ENCODE data around the gene OSBPL2.

OSBPL2 gene

GRCh38 chr20:62286493-62287064 lies 48.3 kb downstream of the OSBPL2 start:
- Histone ChIP-seq H3K27me3 (ENCODE audit: control insufficient read depth in 1 of 2, insufficient read depth in 2 of 2, low read length in 2 of 2) (no peaks in the 10 kb centered on the region), H3K36me3 (ENCODE audit: control insufficient read depth in 2 of 2, insufficient read depth in 2 of 2, low read length in 2 of 2) (peaks cover 29 to 47% of the 10 kb centered on the region in 2 donors), H3K27ac (ENCODE audit: low read length) (no peak overlapping the region), H3K9ac (ENCODE audit: low read length in 2 of 2) (no peak overlapping the region), H3K4me1 (ENCODE audit: control insufficient read depth, insufficient read depth, low read length) (no peaks in the 10 kb centered on the region), H3K4me3 (ENCODE audit: low read length in 2 of 2) (no peak overlapping the region), H3K9me3 (ENCODE audit: control insufficient read depth in 2 of 2, low read length in 2 of 2) (no peaks in the 10 kb centered on the region)

DNA sequence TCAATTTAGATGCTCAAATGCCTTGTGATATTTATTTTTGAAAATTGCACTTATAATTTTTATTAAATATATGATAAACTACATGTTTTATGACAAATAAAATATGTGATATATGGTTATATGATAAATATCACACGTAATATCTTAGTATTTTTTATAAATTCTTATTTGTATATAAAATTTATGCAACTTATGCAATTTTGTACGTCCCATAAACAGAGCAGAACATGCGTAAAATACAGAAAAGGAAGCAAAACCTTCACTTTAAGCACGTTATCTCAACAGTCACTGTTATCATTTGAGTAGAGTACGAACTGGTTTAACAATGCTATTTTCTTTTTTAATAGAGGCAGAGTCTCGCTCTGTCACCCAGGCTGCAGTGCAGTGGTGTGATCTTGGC lies 48.8 kb downstream of the OSBPL2 start:
- no peak overlapping the region for H3K9ac ChIP-seq (ENCODE audit: low read length in 2 of 2)
- H3K4me1 ChIP-seq (ENCODE audit: control insufficient read depth, insufficient read depth, low read length): no peaks in the 10 kb centered on the region
- H3K36me3 ChIP-seq (ENCODE audit: control insufficient read depth in 2 of 2, insufficient read depth in 2 of 2, low read length in 2 of 2): peaks cover 27 to 44% of the 10 kb centered on the region in 2 donors
- H3K4me3 ChIP-seq (ENCODE audit: low read length in 2 of 2): no peak overlapping the region
- H3K27ac ChIP-seq (ENCODE audit: low read length): no peak overlapping the region
- no peaks in the 10 kb centered on the region for H3K9me3 ChIP-seq (ENCODE audit: control insufficient read depth in 2 of 2, low read length in 2 of 2)
- H3K27me3 ChIP-seq (ENCODE audit: control insufficient read depth in 1 of 2, insufficient read depth in 2 of 2, low read length in 2 of 2): no peaks in the 10 kb centered on the region

DNA sequence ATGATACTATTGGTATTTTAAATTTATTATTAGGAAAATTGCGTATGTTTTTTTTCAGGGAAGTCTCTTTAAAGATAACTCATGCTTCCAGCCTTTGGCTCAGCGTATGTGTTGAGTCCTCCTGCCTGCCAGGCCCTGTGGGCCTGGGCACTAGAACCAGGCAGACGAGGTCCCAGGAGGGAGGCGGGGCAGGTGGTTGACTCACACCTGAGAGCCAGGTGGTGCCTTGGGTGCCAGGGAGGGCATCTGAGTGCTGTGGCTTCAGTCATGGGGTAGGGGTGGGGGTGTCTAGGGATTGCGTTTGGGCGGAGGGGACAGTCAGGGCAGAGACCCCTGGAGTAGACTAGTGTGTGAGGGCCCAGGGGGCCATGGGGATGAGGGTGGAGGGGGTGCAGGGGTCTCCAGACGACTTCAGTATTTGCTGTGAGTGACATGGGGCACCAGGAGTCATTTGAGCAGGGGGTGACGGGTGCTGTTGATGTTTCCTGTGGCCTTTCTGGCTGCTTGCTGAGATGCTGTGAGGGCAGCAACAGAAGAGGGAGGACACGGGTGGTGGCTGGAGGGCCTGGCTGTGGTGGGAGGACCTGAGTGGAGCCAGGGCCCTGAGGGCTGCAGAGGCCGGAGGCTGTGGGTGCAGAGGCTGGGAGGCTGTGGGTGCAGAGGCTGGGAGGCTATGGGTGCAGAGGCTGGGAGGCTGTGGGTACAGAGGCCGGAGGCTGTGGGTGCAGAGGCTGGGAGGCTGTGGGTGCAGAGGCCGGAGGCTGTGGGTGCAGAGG lies 49.6 kb downstream of the OSBPL2 start:
- Histone ChIP-seq H3K36me3 (ENCODE audit: control insufficient read depth in 2 of 2, insufficient read depth in 2 of 2, low read length in 2 of 2) (peaks cover 21 to 43% of the 10 kb centered on the region in 2 donors), H3K9me3 (ENCODE audit: control insufficient read depth in 2 of 2, low read length in 2 of 2) (no peaks in the 10 kb centered on the region), H3K4me3 (ENCODE audit: low read length in 2 of 2) (no peak overlapping the region), H3K4me1 (ENCODE audit: control insufficient read depth, insufficient read depth, low read length) (no peaks in the 10 kb centered on the region), H3K27me3 (ENCODE audit: control insufficient read depth in 1 of 2, insufficient read depth in 2 of 2, low read length in 2 of 2) (no peaks in the 10 kb centered on the region), H3K9ac (ENCODE audit: low read length in 2 of 2) (no peak overlapping the region), H3K27ac (ENCODE audit: low read length) (no peak overlapping the region)

GRCh38 chr20:62288535-62289105 lies 50.3 kb downstream of the OSBPL2 start:
- Histone ChIP-seq H3K4me3 (ENCODE audit: low read length in 2 of 2) (no peak overlapping the region), H3K9ac (ENCODE audit: low read length in 2 of 2) (no peak overlapping the region)

DNA sequence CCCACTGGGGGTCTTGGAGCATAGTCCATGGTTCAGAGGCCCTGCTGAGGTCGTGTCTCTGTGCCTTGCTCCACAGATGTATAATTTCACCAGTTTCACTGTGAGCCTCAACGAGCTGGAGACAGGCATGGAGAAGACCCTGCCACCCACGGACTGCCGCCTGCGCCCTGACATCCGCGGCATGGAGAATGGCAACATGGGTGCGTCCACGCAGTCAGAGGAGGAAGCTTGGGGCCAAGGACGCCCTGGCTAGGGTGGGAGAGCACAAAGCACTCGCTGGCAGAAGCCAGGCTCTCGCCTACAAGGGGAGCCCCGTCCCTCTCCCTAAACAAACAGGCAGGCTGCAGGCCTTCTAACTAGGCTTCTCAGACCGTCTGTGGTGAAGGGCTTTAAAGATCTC lies 50.8 kb downstream of the OSBPL2 start:
- no peak overlapping the region for H3K27ac ChIP-seq (ENCODE audit: low read length)
- H3K4me1 ChIP-seq (ENCODE audit: control insufficient read depth, insufficient read depth, low read length): no peaks in the 10 kb centered on the region
- H3K9ac ChIP-seq (ENCODE audit: low read length in 2 of 2): no peak overlapping the region
- H3K4me3 ChIP-seq (ENCODE audit: low read length in 2 of 2): no peak overlapping the region
- no peaks in the 10 kb centered on the region for H3K27me3 ChIP-seq (ENCODE audit: control insufficient read depth in 1 of 2, insufficient read depth in 2 of 2, low read length in 2 of 2)
- peaks cover 19 to 42% of the 10 kb centered on the region in 2 donors for H3K36me3 ChIP-seq (ENCODE audit: control insufficient read depth in 2 of 2, insufficient read depth in 2 of 2, low read length in 2 of 2)
- H3K9me3 ChIP-seq (ENCODE audit: control insufficient read depth in 2 of 2, low read length in 2 of 2): no peaks in the 10 kb centered on the region

More at GRCh38 chr20:62288535-62289105, 50.3 kb downstream of the OSBPL2 start:
- Histone ChIP-seq H3K36me3 (ENCODE audit: control insufficient read depth in 2 of 2, insufficient read depth in 2 of 2, low read length in 2 of 2) (peaks cover 22 to 38% of the 10 kb centered on the region in 2 donors), H3K27me3 (ENCODE audit: control insufficient read depth in 1 of 2, insufficient read depth in 2 of 2, low read length in 2 of 2) (no peaks in the 10 kb centered on the region), H3K4me1 (ENCODE audit: control insufficient read depth, insufficient read depth, low read length) (no peaks in the 10 kb centered on the region), H3K27ac (ENCODE audit: low read length) (no peak overlapping the region), H3K9me3 (ENCODE audit: control insufficient read depth in 2 of 2, low read length in 2 of 2) (no peaks in the 10 kb centered on the region)

GRCh38 chr20:62289898-62290297 lies 51.6 kb downstream of the OSBPL2 start:
- no peaks in the 10 kb centered on the region for H3K4me1 ChIP-seq (ENCODE audit: control insufficient read depth, insufficient read depth, low read length)
- no peaks in the 10 kb centered on the region for H3K27me3 ChIP-seq (ENCODE audit: control insufficient read depth in 1 of 2, insufficient read depth in 2 of 2, low read length in 2 of 2)
- H3K4me3 ChIP-seq (ENCODE audit: low read length in 2 of 2): no peak overlapping the region
- H3K9ac ChIP-seq (ENCODE audit: low read length in 2 of 2): no peak overlapping the region
- no peak overlapping the region for H3K27ac ChIP-seq (ENCODE audit: low read length)
- H3K36me3 ChIP-seq (ENCODE audit: control insufficient read depth in 2 of 2, insufficient read depth in 2 of 2, low read length in 2 of 2): peaks cover 19 to 48% of the 10 kb centered on the region in 2 donors
- H3K9me3 ChIP-seq (ENCODE audit: control insufficient read depth in 2 of 2, low read length in 2 of 2): no peaks in the 10 kb centered on the region

GRCh38 chr20:62291251-62292066 lies 53.1 kb downstream of the OSBPL2 start:
- no peaks in the 10 kb centered on the region for H3K27me3 ChIP-seq (ENCODE audit: control insufficient read depth in 1 of 2, insufficient read depth in 2 of 2, low read length in 2 of 2)
- H3K27ac ChIP-seq (ENCODE audit: low read length): no peak overlapping the region
- H3K4me1 ChIP-seq (ENCODE audit: control insufficient read depth, insufficient read depth, low read length): no peaks in the 10 kb centered on the region
- H3K9ac ChIP-seq (ENCODE audit: low read length in 2 of 2): no peak overlapping the region
- no peak overlapping the region for H3K4me3 ChIP-seq (ENCODE audit: low read length in 2 of 2)
- H3K36me3 ChIP-seq (ENCODE audit: control insufficient read depth in 2 of 2, insufficient read depth in 2 of 2, low read length in 2 of 2): peaks cover 21 to 50% of the 10 kb centered on the region in 2 donors
- no peaks in the 10 kb centered on the region for H3K9me3 ChIP-seq (ENCODE audit: control insufficient read depth in 2 of 2, low read length in 2 of 2)

- Histone ChIP-seq H3K27me3 (ENCODE audit: control insufficient read depth in 1 of 2, insufficient read depth in 2 of 2, low read length in 2 of 2) (no peaks in the 10 kb centered on the region), H3K9me3 (ENCODE audit: control insufficient read depth in 2 of 2, low read length in 2 of 2) (no peaks in the 10 kb centered on the region), H3K4me3 (ENCODE audit: low read length in 2 of 2) (no peak overlapping the region), H3K4me1 (ENCODE audit: control insufficient read depth, insufficient read depth, low read length) (no peaks in the 10 kb centered on the region), H3K9ac (ENCODE audit: low read length in 2 of 2) (no peak overlapping the region), H3K27ac (ENCODE audit: low read length) (no peak overlapping the region), H3K36me3 (ENCODE audit: control insufficient read depth in 2 of 2, insufficient read depth in 2 of 2, low read length in 2 of 2) (peaks cover 21 to 49% of the 10 kb centered on the region in 2 donors)
These were observed 53.8 kb downstream of the OSBPL2 start for GRCh38 chr20:62292108-62292507.

DNA sequence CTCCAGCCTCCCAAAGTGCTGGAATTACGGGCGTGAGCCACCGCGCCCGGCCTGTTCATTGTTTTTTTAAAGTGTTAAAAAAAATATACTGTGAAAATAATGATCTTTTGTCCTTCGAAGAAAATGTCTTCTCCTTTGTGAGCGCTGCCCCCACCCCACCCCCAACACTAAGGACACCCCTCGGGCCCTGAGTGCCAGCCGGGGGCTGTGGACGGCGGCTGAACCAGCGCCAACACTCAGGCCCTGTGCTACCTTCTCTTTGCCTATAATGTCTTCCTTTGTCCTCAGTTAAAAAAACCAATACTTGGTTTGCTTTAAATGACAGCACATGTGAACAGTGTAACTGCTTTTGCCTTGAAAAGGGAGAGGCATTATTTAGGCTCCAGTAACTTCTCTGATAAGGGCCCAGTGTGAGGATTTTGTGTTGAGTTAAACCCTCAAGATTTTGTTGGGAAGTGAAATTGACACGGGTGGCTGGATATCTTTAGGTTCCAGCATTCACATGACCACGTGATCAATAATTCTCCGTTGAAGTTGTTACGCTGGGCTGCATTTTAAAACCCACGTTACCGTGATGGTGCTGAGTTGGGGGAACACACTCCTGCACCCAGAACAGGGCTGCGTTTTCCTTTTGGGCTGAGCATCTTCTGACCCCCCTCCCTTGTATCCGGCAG lies 54.9 kb downstream of the OSBPL2 start:
- Histone ChIP-seq H3K27ac (ENCODE audit: low read length) (no peak overlapping the region), H3K36me3 (ENCODE audit: control insufficient read depth in 2 of 2, insufficient read depth in 2 of 2, low read length in 2 of 2) (peaks cover 21 to 49% of the 10 kb centered on the region in 2 donors), H3K4me3 (ENCODE audit: low read length in 2 of 2) (no peak overlapping the region)

DNA sequence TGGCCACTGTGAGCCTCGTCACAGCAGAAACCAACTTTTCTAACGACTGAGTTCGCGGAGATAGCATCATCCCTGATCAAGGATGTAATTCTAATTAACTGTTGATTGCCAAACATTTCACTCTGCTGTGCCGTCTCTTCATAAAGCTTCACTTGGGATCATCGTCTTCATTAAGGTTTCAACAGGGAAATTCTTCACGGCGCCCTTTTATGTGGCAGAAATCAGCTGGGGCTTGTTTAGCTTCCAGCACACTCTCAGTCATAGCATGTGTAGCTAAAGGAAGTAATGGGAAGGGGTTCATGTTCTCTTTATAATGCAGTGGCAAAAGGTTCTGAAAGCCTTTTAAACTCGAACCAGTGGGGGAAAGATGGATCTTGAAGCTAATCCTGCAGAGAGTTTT lies 55.6 kb downstream of the OSBPL2 start:
- Histone ChIP-seq H3K27ac (ENCODE audit: low read length) (no peak overlapping the region), H3K4me1 (ENCODE audit: control insufficient read depth, insufficient read depth, low read length) (no peaks in the 10 kb centered on the region), H3K9me3 (ENCODE audit: control insufficient read depth in 2 of 2, low read length in 2 of 2) (no peaks in the 10 kb centered on the region), H3K36me3 (ENCODE audit: control insufficient read depth in 2 of 2, insufficient read depth in 2 of 2, low read length in 2 of 2) (peaks cover 21 to 45% of the 10 kb centered on the region in 2 donors), H3K27me3 (ENCODE audit: control insufficient read depth in 1 of 2, insufficient read depth in 2 of 2, low read length in 2 of 2) (no peaks in the 10 kb centered on the region), H3K9ac (ENCODE audit: low read length in 2 of 2) (no peak overlapping the region), H3K4me3 (ENCODE audit: low read length in 2 of 2) (no peak overlapping the region)

More for the DNA sequence above, 54.9 kb downstream of the OSBPL2 start:
- no peaks in the 10 kb centered on the region for H3K9me3 ChIP-seq (ENCODE audit: control insufficient read depth in 2 of 2, low read length in 2 of 2)
- H3K4me1 ChIP-seq (ENCODE audit: control insufficient read depth, insufficient read depth, low read length): no peaks in the 10 kb centered on the region
- no peaks in the 10 kb centered on the region for H3K27me3 ChIP-seq (ENCODE audit: control insufficient read depth in 1 of 2, insufficient read depth in 2 of 2, low read length in 2 of 2)
- H3K9ac ChIP-seq (ENCODE audit: low read length in 2 of 2): no peak overlapping the region

Data from stomach smooth muscle (tissue), 2 donors.